Suprapubic skin (tissue), 3 donors: ENCODE data around the gene IFRD1.

Experiments used
- CTCF ChIP-seq, 2 donors: fragments of 200-600 bp in 1 of 2; fragments of 450-650 bp in 1 of 2; sonication (generic) in 1 of 2; IDR thresholded peaks; one replicate each; pipeline ENCODE4 v1.5.1; 2016 to 2019; ENCODE audit warnings: antibody characterized with exemption in 2 of 2, mild to moderate bottlenecking in 1 of 2, moderate library complexity in 1 of 2
- POLR2AphosphoS5 ChIP-seq, 3 donors: sonication (generic); formaldehyde crosslinking; IDR thresholded peaks; one replicate each; pipeline ENCODE4 v1.6.1; 2017; ENCODE audit warnings: antibody characterized with exemption in 3 of 3

GRCh38 chr7:112448381-112448780 lies 1.9 kb upstream of the IFRD1 start:
- TF ChIP-seq CTCF (IDR thresholded peaks at IDR 0.05), result no peak
- TF ChIP-seq POLR2AphosphoS5 (IDR thresholded peaks at IDR 0.05), result no peak
